ENCODE data around the gene ARHGAP25. TPM values are rescaled to one million over a fixed set of nuclear protein-coding genes. Genes with fewer than 3 reads are reported as not detected.

The ARHGAP25 gene
- total and polyA plus RNA-seq, 8 donors = 1.4 to 8.4 (median 2.0) TPM

DNA sequence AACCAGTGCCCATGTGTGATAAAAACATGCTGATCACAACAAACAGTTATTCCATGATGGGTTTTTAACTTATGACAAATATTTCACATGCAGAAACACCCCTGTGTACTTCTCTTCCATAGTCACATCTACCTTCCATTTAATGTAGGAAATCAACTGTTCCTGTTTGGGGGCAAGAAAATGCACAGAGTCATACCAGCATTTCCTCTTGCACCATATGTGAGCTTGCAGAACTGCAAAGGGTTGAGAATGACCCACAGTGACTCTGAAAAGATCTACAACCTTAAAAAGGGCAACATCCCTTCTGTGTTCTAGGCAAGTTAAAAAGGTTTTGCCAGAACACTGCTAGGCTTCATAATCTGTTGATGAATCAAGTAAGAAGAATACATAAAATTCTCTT, 126.7 kb downstream of the ARHGAP25 start:
- DNase-seq (no peak), ATAC-seq (no peak), FAIRE-seq (no peak)
- TF ChIP-seq CTCF (IDR thresholded peaks at IDR 0.05) = no peak
- intact Hi-C loops (cut with DNase I) = no loop called here
- Histone ChIP-seq H3K36me3 (no peaks in the 10 kb centered on the region), H3K4me1 (no peaks in the 10 kb centered on the region), H3K27me3 (no peaks in the 10 kb centered on the region), H3K9me3 (no peaks in the 10 kb centered on the region), H3K4me3 (no peak overlapping the region), H3K27ac (no peak overlapping the region)

GRCh38 chr2:68862889-68863288, 128.3 kb downstream of the ARHGAP25 start:
- no peak overlapping the region for H3K27ac ChIP-seq
- H3K4me1 ChIP-seq = no peaks in the 10 kb centered on the region
- no peaks in the 10 kb centered on the region for H3K36me3 ChIP-seq
- H3K9me3 ChIP-seq = no peaks in the 10 kb centered on the region
- TF ChIP-seq CTCF (IDR thresholded peaks at IDR 0.05) = no peak
- FAIRE-seq = no peak
- no peak overlapping the region for H3K4me3 ChIP-seq
- no peak for DNase-seq
- H3K27me3 ChIP-seq = no peaks in the 10 kb centered on the region
- no peak for ATAC-seq
- intact Hi-C loops (cut with DNase I) = no loop called here
- WGBS, 2 donors = 59 to 69% methylated on average over 7 of the region's 7 CpGs

DNA sequence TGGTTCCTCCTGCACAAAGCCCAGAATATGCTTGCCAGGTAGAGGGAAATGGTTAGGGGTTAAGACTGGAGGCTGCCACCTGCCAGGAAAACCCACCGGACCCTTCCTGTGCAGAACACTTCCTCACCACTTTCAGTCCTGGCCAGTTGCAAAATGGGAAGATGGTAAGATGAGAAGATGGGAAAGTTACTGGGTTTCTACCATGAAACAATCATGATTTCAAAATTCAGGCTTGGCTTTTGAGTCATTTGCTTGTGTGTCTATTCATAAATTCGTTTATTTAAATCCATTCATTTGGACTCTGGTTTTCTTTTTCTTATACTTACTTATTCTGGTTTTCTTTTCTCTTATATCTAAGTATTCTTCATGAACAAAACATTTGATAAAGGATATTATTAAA, 129.4 kb downstream of the ARHGAP25 start:
- no peak for DNase-seq
- Histone ChIP-seq H3K4me1 (no peaks in the 10 kb centered on the region), H3K36me3 (no peaks in the 10 kb centered on the region), H3K4me3 (no peak overlapping the region), H3K27ac (no peak overlapping the region), H3K9me3 (no peaks in the 10 kb centered on the region), H3K27me3 (no peaks in the 10 kb centered on the region)
- intact Hi-C loops (cut with DNase I) = no loop called here
- 58 to 74% methylated on average over 2 of the region's 2 CpGs for WGBS, 2 donors
- no peak for ATAC-seq
- no peak for FAIRE-seq
- TF ChIP-seq CTCF (IDR thresholded peaks at IDR 0.05) = no peak

DNA sequence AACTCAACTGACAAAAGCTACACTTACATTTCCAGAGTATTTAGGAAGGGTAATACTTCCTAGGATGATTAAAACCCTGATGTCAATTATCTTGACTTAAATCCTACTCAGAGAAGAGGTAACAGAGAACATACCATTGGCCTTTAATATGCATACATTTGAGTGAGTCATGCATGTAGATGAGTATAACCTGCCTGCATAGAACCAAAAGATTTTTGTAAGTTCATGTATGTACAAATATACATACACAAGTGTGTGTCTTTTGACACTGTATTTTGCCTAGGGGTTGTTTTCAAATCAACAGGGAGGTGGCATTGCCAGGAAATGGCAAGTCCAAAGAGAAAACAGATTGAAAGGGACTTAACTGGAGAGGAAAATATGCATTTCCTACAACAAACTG, 130.5 kb downstream of the ARHGAP25 start:
- DNase-seq = no peak
- Histone ChIP-seq H3K4me1 (no peaks in the 10 kb centered on the region), H3K4me3 (no peak overlapping the region), H3K27ac (no peak overlapping the region), H3K9me3 (no peaks in the 10 kb centered on the region), H3K27me3 (no peaks in the 10 kb centered on the region), H3K36me3 (no peaks in the 10 kb centered on the region)
- TF ChIP-seq CTCF (IDR thresholded peaks at IDR 0.05) = no peak
- intact Hi-C loops (cut with DNase I) = no loop called here
- ATAC-seq = no peak
- no peak for FAIRE-seq

DNA sequence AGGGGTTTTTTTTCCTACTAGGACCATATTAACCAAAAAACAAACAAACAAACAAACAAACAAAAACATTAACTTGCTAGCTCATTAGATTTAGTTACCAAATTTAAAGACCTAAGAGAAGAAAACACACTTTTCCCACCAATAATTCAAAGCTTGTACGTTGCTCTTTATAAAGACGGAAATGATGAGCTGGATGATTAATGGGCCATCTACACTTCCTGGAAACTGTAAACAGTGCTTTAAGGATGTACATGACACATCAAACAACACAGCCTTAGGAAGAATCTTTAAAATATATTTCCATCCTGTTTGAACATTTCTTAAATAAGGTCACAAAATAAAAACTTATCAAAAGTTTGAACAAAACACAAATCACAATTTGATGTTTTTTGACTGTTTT, 135.6 kb downstream of the ARHGAP25 start:
- 61% methylated on average over 2 of the region's 2 CpGs for WGBS, 2 donors

More for the DNA sequence above, 135.6 kb downstream of the ARHGAP25 start:
- peak; percentile 64 for FAIRE-seq
- Histone ChIP-seq H3K4me1 (no peaks in the 10 kb centered on the region), H3K4me3 (no peak overlapping the region), H3K27ac (no peak overlapping the region), H3K36me3 (no peaks in the 10 kb centered on the region), H3K27me3 (peaks cover 0 to 3% (median 0%) of the 10 kb centered on the region in 4 donors), H3K9me3 (no peaks in the 10 kb centered on the region)
- ATAC-seq = no peak
- TF ChIP-seq CTCF (IDR thresholded peaks at IDR 0.05) = no peak
- no peak for DNase-seq
- intact Hi-C loops (cut with DNase I) = no loop called here

All from pancreas (tissue), 10 donors.